GM18517 (cell line): ENCODE measurements around the gene CCDC187.

Source experiments
- ATAC-seq: cut with Tn5 transposase; IDR thresholded peaks from one replicate; pipeline ENCODE4 v1.9.1; 2021; ENCODE audit warnings: mild to moderate bottlenecking, moderate library complexity; ENCODE audit not compliant: unreplicated experiment

CCDC187 gene

GRCh38 chr9:136300016-136300545 lies 3.8 kb downstream of the CCDC187 start:
- no peak for ATAC-seq

- ATAC-seq = no peak
These were observed 4.4 kb downstream of the CCDC187 start for GRCh38 chr9:136299541-136299940.

- ATAC-seq = no peak
These were observed 4.8 kb downstream of the CCDC187 start for GRCh38 chr9:136299116-136299515.

GRCh38 chr9:136297766-136298735 lies 5.8 kb downstream of the CCDC187 start:
- ATAC-seq = no peak

GRCh38 chr9:136297016-136297691 lies 6.7 kb downstream of the CCDC187 start:
- no peak for ATAC-seq

- no peak for ATAC-seq
These were observed 7.4 kb downstream of the CCDC187 start for GRCh38 chr9:136296434-136297015.

GRCh38 chr9:136295542-136296433 lies 8.1 kb downstream of the CCDC187 start:
- ATAC-seq = no peak

GRCh38 chr9:136295055-136295454 lies 8.8 kb downstream of the CCDC187 start:
- ATAC-seq = no peak

GRCh38 chr9:136294437-136294836 lies 9.5 kb downstream of the CCDC187 start:
- no peak for ATAC-seq

GRCh38 chr9:136293476-136294077 lies 10.3 kb downstream of the CCDC187 start:
- ATAC-seq = no peak

- no peak for ATAC-seq
These were observed 11.1 kb downstream of the CCDC187 start for GRCh38 chr9:136292591-136293448.

- no peak for ATAC-seq
These were observed 11.8 kb downstream of the CCDC187 start for GRCh38 chr9:136292026-136292538.

GRCh38 chr9:136291306-136292025 lies 12.4 kb downstream of the CCDC187 start:
- no peak for ATAC-seq

- no peak for ATAC-seq
These were observed 13.3 kb downstream of the CCDC187 start for GRCh38 chr9:136290508-136291000.

GRCh38 chr9:136289651-136290507 lies 14.0 kb downstream of the CCDC187 start:
- ATAC-seq = no peak

GRCh38 chr9:136287960-136288753 lies 15.7 kb downstream of the CCDC187 start:
- ATAC-seq = no peak
